Stimulated activated CD8-positive, alpha-beta memory T cell treated with anti-CD3 and anti-CD28 coated beads, Interleukin-2, amount 100 ng/mL, for 48 hours (primary cell): ENCODE results near the gene MRPL2.
"Not testable (repeated sequence)": the region's sequence is repeated elsewhere in the genome, so short reads cannot be mapped to it uniquely, and the experiment has no call there.

Experiments
- DNase-seq, 2 donors: peaks; one replicate each; pipeline ENCODE4 v3.0.0-alpha.2; 2020; ENCODE audit warnings: low read depth in 2 of 2

The MRPL2 gene

DNA sequence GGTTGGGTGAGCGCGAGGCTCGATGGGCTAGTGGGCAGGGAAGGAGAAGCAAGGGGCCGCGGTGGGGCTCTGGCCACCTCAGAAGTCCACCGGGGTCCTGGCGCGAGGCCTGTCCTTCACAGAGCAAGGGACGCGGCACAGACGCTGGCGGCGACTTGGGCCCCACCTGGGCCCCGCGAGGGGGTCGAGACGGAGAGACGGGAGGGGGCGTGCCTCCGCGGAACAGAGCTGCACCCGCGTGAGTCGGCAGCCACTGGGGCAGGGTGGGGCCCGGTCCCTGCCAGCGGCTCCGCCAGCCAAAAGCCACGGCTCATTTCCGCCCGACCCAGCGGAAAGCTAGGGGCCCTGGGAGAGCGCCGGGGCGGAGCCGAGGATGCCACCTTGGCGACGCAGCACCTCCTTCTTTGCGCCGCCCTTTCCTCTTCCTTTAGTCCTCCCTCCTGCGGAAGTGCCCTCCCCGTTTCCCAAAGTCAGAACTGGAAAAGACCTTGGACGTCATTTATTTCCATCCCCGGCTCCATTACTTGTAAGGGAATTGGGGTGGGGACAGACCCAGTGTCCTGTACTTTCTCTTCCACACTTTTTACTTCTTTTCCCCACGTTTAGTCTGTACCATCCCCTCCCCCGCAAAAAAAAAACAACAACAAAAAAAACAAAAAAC is 5.6 kb downstream of the MRPL2 start, which contains the start of gene CUL7:
Gene CUL7, minus strand, starts transcription at position 307 of the 661 bp plus-strand sequence. CDS start 1,063 bp downstream, outside the sequence.
- peak; percentile 85 to 88 for DNase-seq

DNA sequence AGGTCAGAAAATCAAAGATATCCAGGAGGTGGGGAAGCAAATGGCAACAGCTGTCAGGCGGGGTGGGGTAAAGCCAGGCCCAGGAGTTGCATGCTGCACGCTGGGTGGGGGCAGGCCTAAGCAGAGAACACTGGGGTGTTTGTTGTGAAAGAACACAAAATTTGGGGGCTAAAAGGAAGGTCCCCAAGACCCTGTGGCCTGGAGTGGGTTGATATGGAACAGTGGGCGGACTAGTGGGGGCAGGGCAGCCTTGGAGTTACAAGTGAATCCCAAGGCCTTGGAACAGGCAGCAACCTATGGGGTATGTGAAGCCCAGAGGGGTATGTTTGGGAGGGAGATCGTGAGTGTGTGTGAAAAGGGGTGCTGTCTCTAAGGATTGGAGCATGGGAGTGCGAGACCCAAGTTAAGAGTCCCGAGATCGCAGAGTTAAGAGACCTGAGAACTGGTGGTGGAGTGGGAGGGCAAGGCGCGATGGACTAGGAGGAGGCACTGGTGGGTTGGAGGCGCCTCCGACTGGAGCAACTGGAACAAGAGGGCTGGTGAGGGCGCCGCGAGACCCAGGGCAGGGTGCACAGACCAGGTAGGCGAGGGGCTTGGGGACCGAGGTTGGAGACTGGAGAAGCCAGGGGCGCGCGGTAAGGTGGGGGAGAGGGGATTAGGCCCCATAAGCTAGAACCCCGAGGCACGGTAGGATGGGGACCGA is 6.2 kb downstream of the MRPL2 start:
- DNase-seq: no peak

DNA sequence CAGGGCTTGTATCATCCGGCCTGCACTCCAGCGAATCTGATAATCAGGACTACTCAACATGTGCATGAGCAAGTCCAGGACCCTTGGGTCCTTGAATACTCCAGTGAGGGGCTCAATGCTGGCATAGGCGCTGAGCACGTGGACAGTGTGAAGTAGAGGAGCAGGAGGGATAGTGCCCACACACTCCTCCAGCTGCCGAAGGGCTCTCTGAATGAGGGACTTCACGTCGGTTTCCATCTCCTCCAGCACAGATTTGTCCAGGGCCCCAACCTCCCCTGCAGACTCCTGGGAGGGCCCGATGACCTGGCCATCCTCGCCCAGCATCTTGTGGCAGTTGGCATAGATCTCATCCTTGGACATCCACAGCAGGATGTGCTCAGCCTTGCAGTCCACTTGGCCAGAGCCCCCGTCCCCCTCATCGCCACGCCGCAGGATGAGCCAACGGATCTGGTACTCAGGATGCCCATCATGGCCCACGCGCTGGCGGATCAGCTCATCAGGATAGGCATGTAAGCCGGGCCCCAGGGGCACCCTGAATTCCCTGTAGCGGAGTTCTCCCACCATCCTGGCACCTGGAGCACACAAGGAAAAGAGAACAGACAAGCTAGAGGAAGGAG is 6.9 kb downstream of the MRPL2 start:
- DNase-seq: no peak

DNA sequence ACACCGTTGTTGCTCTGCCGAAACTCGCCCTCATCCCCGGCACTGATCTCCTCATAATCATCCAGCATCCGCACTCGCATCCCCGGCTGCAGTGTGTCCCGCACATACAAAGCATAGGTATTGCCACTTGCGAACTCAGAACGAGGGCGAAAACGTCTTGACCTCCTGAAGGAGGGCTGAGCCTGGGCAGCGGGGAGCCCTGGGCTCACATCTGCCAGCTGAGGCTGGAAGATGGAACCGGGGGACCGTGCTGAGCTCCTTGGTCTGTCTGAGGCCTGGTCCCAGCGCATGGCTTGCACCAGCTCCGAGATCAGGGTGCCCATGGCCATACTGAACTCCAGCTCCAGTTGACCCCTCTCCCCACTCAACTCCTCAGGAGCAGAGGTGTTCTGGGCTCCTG is 8.3 kb downstream of the MRPL2 start:
- DNase-seq: no peak

DNA sequence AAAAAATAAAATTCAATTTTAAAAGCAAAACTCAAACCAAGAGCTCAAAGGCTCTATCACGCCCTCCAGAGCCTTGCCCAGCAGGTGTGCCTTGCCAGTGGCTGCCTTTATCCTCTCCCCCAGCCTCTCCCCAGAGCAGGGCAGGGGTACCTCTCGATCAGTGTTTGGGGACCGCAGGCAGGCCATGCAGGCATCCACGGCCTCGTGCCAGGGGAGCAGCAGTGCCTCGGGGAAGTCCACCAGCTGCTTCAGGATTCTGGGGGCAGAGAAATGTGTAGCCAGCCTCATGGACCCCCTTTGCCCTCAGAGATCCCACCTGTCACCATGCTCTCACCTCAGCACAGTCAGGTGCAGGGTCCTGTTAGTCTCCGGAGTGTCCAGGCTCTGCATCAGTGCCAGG is 11.2 kb downstream of the MRPL2 start:
- DNase-seq: no peak

DNA sequence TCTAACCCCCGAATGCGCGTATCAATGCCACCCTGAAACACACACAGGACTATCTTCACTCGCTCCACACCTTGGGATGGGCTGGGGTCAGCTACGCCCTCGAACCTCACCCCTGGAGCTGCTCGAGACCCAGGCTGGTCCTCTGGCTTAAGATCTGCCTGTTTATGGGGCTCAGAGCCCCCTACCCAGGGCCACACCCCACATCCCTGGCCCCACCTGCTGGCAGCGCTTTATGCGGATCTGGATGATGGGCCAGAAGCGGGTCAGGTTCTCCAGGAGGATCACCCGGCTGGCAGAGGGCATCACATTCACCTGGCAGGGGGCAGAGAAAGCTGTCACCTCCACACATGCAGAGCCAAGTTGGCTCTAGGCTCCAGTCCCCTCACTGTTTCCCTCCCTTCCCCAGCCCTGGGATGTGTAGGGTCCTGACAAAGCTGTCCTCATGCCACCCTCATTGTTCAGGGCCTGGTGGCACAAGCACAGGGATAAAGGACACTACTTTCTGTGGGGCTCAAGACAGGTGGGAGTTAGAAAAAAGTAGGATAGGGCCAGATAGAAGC is 13.8 kb downstream of the MRPL2 start:
- DNase-seq: no peak

DNA sequence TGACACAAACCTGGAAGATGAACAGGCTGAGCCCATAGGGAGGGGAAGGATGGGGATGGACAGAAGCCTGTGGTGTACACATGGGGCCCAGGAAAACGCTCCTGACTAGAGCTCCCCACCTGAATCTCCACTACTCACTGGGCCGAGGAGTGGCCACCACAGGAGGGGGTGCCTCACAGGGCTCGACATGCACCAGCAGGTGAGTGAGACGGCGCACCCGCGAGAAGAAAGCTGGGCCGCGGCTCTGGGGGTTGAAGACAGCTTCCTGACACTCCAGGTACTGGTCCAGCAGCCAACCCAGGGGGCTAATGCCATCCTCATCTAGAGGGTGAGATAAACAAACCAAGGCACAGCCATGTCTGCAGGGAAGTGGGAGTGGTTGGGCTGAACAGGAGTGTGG is 15.9 kb downstream of the MRPL2 start:
- DNase-seq: no peak

DNA sequence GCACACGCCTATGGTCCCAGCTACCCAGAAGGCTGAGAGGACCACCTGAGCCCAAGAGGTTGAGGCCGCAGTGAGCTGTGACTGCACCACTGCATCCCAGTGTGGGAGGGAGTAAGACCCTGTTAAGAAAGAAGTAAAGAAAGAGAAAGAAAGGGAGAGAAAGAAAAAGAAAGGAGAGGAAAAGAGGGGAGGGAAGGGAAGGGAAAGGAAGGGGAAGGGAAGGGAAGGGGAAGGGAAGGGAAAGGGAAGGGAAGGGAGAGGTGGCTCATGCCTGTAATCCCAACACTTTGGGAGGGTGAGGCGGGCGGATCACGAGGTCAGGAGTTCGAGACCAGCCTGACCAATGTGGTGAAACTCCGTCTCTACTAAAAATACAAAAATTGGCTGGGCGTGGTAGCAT is 17.8 kb downstream of the MRPL2 start:
- DNase-seq: not testable (repeated sequence)

DNA sequence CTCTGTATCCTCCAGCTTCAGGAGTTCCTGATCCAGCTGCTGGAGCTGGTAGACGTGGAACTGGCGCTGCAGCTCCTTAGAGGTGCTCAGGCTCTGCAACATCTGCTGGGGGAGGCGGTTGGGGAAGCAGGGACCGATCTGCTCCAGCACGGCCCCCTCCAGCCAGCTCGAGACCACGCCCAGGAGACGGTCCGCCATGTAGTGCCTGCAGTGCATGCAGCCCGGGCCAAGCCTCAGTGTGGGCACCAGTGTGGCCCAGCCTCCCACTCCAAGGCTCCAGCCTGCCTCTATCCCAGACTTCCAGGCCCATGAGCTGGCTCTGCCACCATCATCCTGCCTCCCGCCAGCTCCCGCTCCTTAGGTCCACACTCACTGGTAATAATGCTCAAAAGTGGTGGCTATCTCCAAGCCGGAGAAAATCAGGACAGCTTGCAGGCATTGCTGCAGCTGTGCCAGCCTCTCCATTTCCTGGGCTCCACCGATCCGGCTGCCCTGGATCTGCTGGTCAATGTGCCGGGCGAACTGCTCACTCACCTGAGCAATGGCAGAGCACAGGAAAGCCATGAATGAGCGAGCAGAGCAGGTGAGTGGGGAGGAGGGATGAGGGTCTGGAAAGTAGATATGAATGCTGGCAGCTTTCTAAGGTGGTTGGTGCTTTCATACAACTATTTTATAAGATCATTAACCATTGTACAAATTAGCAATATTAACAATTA is 18.5 kb downstream of the MRPL2 start:
- no peak for DNase-seq

DNA sequence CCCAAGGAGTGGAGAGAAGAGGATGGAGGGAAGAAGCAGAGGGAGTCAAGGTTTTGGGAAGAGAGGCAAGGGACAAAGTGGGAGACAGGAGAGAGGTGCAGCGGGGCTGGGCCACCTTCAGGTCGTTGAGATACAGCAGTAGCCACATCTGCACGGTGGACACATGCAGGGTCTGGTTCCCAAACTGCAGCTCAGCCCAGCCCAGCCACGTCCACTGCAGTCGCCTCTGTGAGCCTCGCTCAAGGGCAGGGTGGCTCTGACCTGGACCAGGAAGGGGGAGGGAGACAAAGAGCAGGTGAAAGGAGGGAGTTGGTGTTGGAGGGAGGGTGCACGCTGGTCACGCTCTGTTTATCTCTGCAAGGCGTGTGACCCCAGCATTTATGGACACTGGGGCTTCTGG is 20.5 kb downstream of the MRPL2 start:
- DNase-seq: no peak

DNA sequence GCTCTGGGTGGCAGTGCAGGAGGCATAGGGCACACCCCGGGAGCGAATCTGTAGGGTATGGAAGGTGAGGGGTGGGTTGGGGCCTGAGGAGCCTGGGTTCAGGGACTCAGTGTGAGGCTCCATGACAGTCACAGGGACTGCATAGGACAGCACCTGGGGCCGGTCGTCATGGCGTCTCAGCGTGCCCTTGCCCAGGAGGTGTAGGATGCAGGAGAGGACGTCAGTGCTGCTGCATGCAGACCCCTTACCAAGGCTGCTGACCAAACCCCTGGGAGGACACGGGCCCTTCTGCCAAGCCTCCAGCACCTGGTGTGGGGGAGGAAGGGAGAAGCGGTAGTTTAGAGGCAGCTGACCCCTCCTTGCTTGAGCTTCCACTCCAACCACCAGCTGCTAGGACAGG is 21.5 kb downstream of the MRPL2 start:
- DNase-seq: no peak

DNA sequence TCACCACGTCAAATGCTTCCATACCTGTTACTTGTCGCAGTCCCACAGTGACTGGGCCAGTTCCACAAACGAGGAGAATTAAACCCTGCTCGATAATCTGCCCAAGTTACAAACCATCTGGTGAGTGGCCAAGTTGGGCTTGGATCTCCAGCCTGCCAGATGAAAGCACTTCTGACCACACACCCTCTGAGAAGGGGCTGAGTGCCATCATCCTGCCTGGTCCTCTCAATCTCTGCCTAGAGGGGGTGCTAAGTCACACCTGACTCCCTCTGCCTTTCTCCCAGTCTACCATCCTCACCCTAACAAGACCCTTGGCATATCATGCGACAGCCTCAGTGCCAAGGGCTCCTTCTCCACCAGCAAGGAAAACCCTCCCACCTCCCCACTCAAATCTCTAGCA is 22.0 kb downstream of the MRPL2 start:
- DNase-seq: no peak

DNA sequence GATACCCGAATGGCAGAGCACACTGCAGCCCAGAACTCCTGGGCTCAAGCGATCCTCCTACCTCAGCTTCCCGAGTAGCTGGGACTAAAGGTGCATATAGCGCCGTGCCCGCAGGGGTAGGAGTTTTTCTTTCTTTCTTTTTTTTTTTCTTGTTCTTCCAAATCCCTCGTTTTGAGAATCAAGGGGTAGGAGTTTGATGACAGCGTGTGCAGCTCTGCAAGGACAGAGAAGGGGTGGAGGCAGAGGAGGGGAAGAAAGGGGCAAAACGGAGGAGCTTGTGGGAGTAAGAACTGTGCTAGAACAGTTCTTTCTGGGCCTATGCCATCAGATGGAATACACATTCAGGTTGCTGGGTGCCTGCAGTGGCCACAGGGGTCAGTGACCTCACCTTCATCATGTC is 22.5 kb downstream of the MRPL2 start:
- no peak for DNase-seq

DNA sequence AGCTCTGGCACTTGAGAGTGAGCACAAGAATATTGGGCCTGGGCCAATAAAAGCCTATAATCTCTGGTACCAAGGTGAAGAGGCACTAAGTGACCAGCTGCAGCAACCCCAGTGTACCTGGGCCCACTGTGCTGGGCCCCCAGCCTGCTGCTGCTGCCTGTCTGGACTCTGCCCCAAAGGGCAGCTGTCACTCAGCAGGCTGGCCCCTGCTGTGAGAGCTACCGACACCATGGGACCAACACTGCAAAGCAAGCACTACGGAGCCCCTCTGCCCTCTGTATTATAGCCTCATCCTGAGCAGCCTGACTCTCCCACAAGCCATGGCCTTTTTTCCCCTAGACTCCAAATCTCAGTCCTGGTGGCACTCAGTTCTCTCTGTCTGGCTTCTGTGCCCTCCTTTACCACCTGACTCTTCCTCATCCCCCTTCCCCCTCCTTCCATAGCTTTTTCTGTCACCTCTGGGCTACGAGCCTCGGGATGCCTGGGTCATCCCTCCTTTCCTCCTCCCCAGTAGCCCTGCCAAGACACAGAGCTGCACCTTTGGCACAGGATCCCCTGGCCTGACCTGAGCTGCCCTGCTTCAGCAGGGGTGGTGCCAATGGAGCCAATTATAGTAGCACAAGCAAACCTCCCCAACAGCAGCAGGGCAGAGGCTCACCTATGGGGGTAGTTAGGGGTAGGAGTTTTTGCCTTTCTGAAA is 23.6 kb downstream of the MRPL2 start:
- DNase-seq: no peak

DNA sequence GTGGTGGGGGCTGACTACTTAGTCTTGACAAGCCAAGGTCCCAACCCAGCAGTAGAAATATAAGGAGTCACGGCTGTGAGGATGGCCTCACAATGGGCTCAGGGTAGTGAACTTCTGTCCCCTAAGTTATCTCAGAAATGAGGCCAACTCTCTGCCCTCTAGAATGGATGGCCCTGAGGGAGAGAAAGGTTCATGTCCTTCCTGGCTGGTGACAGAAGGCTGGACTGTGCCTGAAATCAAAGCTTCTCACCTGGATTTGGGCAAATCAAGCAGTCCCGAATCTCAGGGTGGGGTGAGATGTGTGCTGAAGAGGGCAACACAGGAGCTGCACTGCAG is 25.1 kb downstream of the MRPL2 start:
- no peak for DNase-seq

DNA sequence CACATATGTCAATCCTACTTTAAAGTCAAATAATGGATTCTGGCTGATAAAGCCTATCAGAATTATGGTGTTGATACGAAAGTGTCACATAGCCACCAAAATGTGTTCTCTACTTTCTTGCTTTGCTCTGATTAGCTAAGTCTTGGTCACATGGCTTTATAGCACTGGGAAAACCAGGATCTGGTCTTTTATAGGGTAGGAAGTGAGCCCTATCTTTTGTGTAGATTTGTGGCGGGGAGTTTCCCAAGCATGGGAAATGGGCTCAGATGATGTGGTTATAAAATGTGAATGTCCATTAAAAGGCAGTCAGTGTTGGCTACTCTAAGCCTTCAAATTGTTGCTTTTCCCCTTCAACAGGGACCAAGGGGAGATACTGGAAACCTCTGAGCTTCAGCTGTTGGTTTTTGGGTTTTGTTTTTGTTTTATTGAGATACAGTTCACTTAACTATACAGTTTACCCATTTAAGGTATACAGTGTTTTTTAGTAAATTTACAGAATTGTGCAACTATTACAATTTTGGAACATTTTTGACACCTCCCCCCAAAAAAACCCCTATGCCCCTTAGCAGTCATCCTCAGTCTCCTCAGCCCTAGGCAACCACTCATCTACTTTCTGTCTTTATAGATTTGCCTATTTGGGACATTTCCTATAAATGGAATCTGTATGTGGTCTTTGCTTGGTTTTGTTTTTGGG is 25.6 kb downstream of the MRPL2 start:
- no peak for DNase-seq

DNA sequence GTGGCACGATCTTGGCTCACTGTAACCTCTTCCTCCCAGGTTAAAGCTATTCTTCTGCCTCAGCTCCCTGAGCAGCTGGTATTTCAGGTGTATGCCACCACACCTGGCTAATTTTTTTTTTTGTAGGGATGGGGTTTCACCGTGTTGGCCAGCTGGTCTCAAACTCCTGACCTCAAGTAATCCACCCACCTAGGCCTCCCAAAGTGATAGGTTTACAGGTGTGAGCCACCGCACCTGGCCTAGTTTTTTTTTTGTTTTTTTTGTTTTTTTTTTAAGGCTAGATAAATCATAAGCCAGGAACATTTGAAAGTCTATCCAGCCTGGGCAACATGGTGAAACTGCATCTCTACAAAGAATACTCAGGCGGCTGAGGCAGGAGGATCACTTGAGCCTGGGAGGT is 26.9 kb downstream of the MRPL2 start:
- DNase-seq: no peak

DNA sequence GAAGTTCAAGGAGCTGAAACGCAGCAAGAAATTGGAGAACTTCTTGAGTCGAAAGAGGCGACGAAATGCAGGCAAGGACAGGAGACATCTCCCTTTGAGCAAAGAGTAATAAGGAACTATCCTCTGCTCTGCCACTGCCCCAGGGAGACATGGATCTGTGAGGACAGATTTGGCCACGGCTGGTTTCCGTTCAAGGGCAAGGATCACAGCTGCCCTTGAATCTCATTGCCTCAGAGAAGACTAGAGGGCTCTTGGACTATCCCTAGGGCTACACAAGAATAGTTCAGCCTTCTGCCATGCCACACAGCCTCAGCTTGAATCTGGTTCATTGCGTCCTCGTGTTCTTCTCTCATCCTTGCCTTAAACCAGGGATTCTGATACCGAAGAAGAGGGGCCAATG is 30.1 kb downstream of the MRPL2 start:
- no peak for DNase-seq

DNA sequence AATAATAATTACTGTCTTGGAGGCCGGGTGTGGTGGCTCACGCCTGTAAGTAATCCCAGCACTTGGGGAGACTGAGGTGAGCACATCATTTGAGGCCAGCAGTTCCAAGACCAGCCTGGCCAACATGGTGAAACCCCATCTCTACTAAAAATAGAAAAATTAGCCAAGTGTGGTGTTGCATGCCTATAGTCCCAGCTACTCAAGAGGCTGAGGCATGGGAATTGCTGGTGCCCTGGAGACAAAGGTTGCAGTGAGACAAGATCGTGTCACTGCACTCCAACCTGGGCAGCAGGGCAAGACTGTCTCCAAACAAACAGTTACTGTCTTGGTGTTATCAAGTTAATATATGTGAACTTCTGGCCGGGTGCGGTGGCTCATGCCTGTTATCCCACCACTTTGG is 32.9 kb downstream of the MRPL2 start:
- DNase-seq: no peak

DNA sequence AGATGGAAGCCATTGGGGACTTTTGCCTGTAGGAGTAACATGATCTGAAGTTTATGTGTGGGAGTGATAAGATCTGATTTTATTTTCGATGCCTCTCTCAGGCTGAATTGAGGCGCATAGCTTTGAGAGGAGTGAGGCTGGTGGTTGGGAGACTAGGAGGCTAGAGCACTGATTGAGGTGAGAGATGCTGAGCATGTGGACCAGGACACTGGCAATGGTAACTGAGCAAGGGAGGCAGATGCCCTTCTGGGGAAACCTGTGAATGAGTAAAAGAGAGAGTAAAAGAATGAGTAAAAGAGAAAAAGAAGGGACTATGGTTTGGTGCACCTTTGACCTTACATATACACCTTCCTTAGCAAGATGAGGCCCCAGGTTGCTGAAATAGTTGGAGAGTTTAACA is 34.8 kb downstream of the MRPL2 start:
- DNase-seq: no peak
